Endothelial cell of umbilical vein (primary cell): ENCODE data around the gene AKT3. TPM values are rescaled to one million over a fixed set of nuclear protein-coding genes. Genes with fewer than 3 reads are reported as not detected.

Experiments
- BruUV-seq: library from RNA; stranded (reverse); fragments of 400-500 nt; replicated peaks from 2 replicates; lab custom pipeline; 2021; lab: Mats Ljungman, UMichigan
- CTCF ChIA-PET: fragments of 300-600, 350-600 bp; sonication (Branson Sonifier 250); formaldehyde crosslinking; loops from one replicate; lab custom pipeline; 2021; ENCODE audit warnings: antibody characterized with exemption, inconsistent platforms; lab: Charles Lee
- POLR2A ChIA-PET: fragments of 300-600, 350-600 bp; sonication (Branson Sonifier 250); formaldehyde crosslinking; loops from one replicate; lab custom pipeline; 2021; ENCODE audit warnings: antibody characterized with exemption, inconsistent platforms; lab: Charles Lee
- DNase-seq: peaks from one replicate; pipeline ENCODE4 v3.0.0-alpha.2; 2011; ENCODE audit warnings: low read depth, low spot score
- FAIRE-seq: peaks from 2 replicates; lab custom pipeline; 2011; peaks lifted over from hg19 to GRCh38; lab: Jason Lieb, UNC
- H2AFZ ChIP-seq: 2 replicates; pipeline ENCODE4 v1.6.0; 2012; ENCODE audit warnings: low read depth, low read length, control low read depth, inconsistent platforms
- H3K27ac ChIP-seq: 2 replicates; pipeline ENCODE4 v1.5.1; 2011; ENCODE audit warnings: low read depth, mild to moderate bottlenecking, control low read depth, low read length, moderate library complexity; ENCODE audit not compliant: insufficient read depth
- H3K27me3 ChIP-seq, 2 experiments: 2 replicates each; pipeline versions ENCODE4 v1.6.0 to v1.6.1; 2011; ENCODE audit warnings: low read length in 2 of 2, mixed read lengths in 1 of 2; ENCODE audit not compliant: control insufficient read depth in 2 of 2, insufficient read depth in 2 of 2
- H3K36me3 ChIP-seq, 2 experiments: 2 replicates in 1 of 2; 3 replicates in 1 of 2; pipeline ENCODE4 v1.5.1; 2011; ENCODE audit warnings: low read length in 2 of 2, mild to moderate bottlenecking in 1 of 2, moderate library complexity in 1 of 2; ENCODE audit not compliant: control insufficient read depth in 2 of 2, insufficient read depth in 2 of 2; ENCODE audit errors: extremely low read depth in 1 of 2
- H3K4me1 ChIP-seq: 3 replicates; pipeline ENCODE4 v1.5.1; 2011; ENCODE audit warnings: mild to moderate bottlenecking, low read length; ENCODE audit not compliant: control insufficient read depth, insufficient read depth; ENCODE audit errors: extremely low read depth
- H3K4me2 ChIP-seq: 2 replicates; pipeline ENCODE4 v1.6.1; 2011; ENCODE audit warnings: low read length, control low read depth, mixed read lengths; ENCODE audit not compliant: insufficient read depth
- H3K4me3 ChIP-seq, 3 experiments: fragments of 200-600 bp in 1 of 3; sonication (generic), shearing (Covaris generic) in 1 of 3; replicated peaks in 1 of 3; 2 replicates each; pipeline ENCODE4 v1.5.1; 2011 to 2016; ENCODE audit warnings: control low read depth in 3 of 3, low read length in 3 of 3, mild to moderate bottlenecking in 2 of 3, inconsistent platforms in 1 of 3, low read depth in 1 of 3, moderate library complexity in 1 of 3; ENCODE audit not compliant: insufficient read depth in 1 of 3
- H3K79me2 ChIP-seq: 2 replicates; pipeline ENCODE4 v1.6.0; 2012; ENCODE audit warnings: low read length, inconsistent platforms; ENCODE audit not compliant: control insufficient read depth, insufficient read depth
- H3K9ac ChIP-seq: replicated peaks from 2 replicates; pipeline ENCODE3; 2011; ENCODE audit warnings: low read length, control low read depth; ENCODE audit not compliant: insufficient read depth; ENCODE audit errors: extremely low read depth
- H3K9me1 ChIP-seq: replicated peaks from 3 replicates; pipeline ENCODE4 v1.6.0; 2011; ENCODE audit warnings: mild to moderate bottlenecking, low read length; ENCODE audit not compliant: control insufficient read depth, insufficient read depth; ENCODE audit errors: extremely low read depth
- H3K9me3 ChIP-seq: replicated peaks from 2 replicates; pipeline ENCODE4 v1.5.1; 2012; ENCODE audit warnings: low read length, inconsistent platforms; ENCODE audit not compliant: control insufficient read depth, insufficient read depth
- H4K20me1 ChIP-seq: replicated peaks from 2 replicates; pipeline ENCODE3; 2011; ENCODE audit warnings: mild to moderate bottlenecking, low read length; ENCODE audit not compliant: control insufficient read depth, insufficient read depth; ENCODE audit errors: extremely low read depth
- CTCF ChIP-seq, 2 donors: IDR thresholded peaks; 1 replicate in 1 of 2; 2 replicates in 1 of 2; pipeline ENCODE4 v1.5.1; 2011; ENCODE audit warnings: low read length in 2 of 2, mild to moderate bottlenecking in 2 of 2, moderate library complexity in 2 of 2, control low read depth in 1 of 2, inconsistent platforms in 1 of 2, low read depth in 1 of 2; ENCODE audit not compliant: insufficient read depth in 1 of 2; ENCODE audit errors: extremely low read depth in 1 of 2
- EZH2 ChIP-seq: IDR thresholded peaks from 2 replicates; pipeline ENCODE4 v1.6.1; 2012; ENCODE audit warnings: borderline replicate concordance, low read depth, mild to moderate bottlenecking, moderate library complexity, low read length, inconsistent platforms; ENCODE audit not compliant: severe bottlenecking
- FOS ChIP-seq: IDR thresholded peaks from 2 replicates; pipeline ENCODE4 v1.6.1; 2011; ENCODE audit warnings: mild to moderate bottlenecking, low read length, moderate library complexity, borderline replicate concordance; ENCODE audit not compliant: insufficient read depth
- GATA2 ChIP-seq: IDR thresholded peaks from 2 replicates; pipeline ENCODE4 v1.7.0; 2011; ENCODE audit warnings: low read depth, mild to moderate bottlenecking, moderate library complexity, mixed read lengths, low read length; ENCODE audit not compliant: insufficient read length, insufficient read depth
- JUN ChIP-seq: IDR thresholded peaks from 2 replicates; pipeline ENCODE4 v1.6.1; 2011; ENCODE audit warnings: borderline replicate concordance, low read depth; ENCODE audit not compliant: insufficient read length, insufficient read depth
- MAX ChIP-seq: IDR thresholded peaks from 2 replicates; pipeline ENCODE4 v1.6.1; 2011; ENCODE audit not compliant: insufficient read depth, insufficient read length
- MYC ChIP-seq: IDR thresholded peaks from one replicate; pipeline ENCODE4 v1.6.1; 2011; ENCODE audit warnings: mild to moderate bottlenecking, low read depth, low read length
- POLR2A ChIP-seq: IDR thresholded peaks from 2 replicates; pipeline ENCODE4 v1.6.1; 2012; ENCODE audit warnings: low read depth, mild to moderate bottlenecking, control low read depth, low read length
- POLR2AphosphoS5 ChIP-seq: IDR thresholded peaks from 2 replicates; pipeline ENCODE4 v1.6.1; 2012; ENCODE audit warnings: low read depth, mild to moderate bottlenecking, control low read depth, low read length, moderate library complexity; ENCODE audit not compliant: insufficient read depth
- dilution Hi-C: fragments of 300-500 bp; cut with MboI; formaldehyde crosslinking; loops from one replicate; pipeline ENCODE4 v1.15.0; 2019; ENCODE audit warnings: low sequenced_read_pairs; ENCODE audit not compliant: extremely low pct_ligation_motif_present
- intact Hi-C: fragments of 100-400 bp; cut with micrococcal nuclease; formaldehyde crosslinking; loops from one replicate; pipeline ENCODE4 v1.10.0; 2022
- polyA plus RNA-seq, 4 experiments: library from polyadenylated mRNA; depleted of rRNA in 3 of 4; stranded (reverse) in 3 of 4; unstranded in 1 of 4; fragments of >200 nt; gene quantifications; 2 replicates each; pipeline versions ENCODE4 v1.2.1 to v1.2.3, GENCODE V29; 2011 to 2012; ENCODE audit warnings: missing spikeins in 1 of 4
- total RNA-seq: library from RNA; stranded (reverse); gene quantifications from 2 replicates; pipeline ENCODE4 v1.2.3, GENCODE V29; 2021

Gene AKT3
- total and polyA plus RNA-seq, 2 donors (not counting 3 experiments of a cell fraction or from before 2014, with no cell fraction given): 20.6 to 97.1 TPM

- DNase-seq (peak; percentile 92), FAIRE-seq (peak; percentile 86)
- ChIA-PET POLR2A (no interaction called here), CTCF (no interaction called here)
- no peaks in the 10 kb centered on the region for H3K9me3 ChIP-seq
- H3K27ac ChIP-seq: peak overlapping the region; percentile 59
- peaks cover 30% of the 10 kb centered on the region for H3K4me1 ChIP-seq
- H3K36me3 ChIP-seq: no peaks in the 10 kb centered on the region
- no peaks in the 10 kb centered on the region for H3K9me1 ChIP-seq
- peak overlapping the region; percentile 56 for H3K9ac ChIP-seq
- peaks cover 2% of the 10 kb centered on the region for H4K20me1 ChIP-seq
- peak overlapping the region; percentile 75 for H3K4me2 ChIP-seq
- BruUV-seq: no TSS peak
- no peaks in the 10 kb centered on the region for H3K27me3 ChIP-seq
- peaks cover 70% of the 10 kb centered on the region for H3K79me2 ChIP-seq
- no peak overlapping the region for H2AFZ ChIP-seq
- intact Hi-C loops (loop anchor here (2.0 to 10.0 kb wide), 3 partner anchors 50 to 602 kb away; no protein-coding TSS in a partner anchor), dilution Hi-C loops (no loop called here)
- peak overlapping the region in 2 of 3 experiments; percentile 17 to 65 for H3K4me3 ChIP-seq
- TF ChIP-seq POLR2AphosphoS5 (peak; percentile 34), POLR2A (peak; percentile 45), CTCF (IDR thresholded peaks at IDR 0.05; ENCODE audit: extremely low read depth in 1 of 2, insufficient read depth in 1 of 2, low read depth in 1 of 2, low read length in 2 of 2) (no peak), GATA2 (peak; percentile 19), MYC (no peak), FOS (peak; percentile 91), JUN (peak; percentile 89), EZH2 (no peak), MAX (no peak)
Measured at GRCh38 chr1:243842978-243843511, 7.0 kb downstream of the AKT3 start.
